ENCODE data around the gene SIL1. TPM values are rescaled to one million over a fixed set of nuclear protein-coding genes. Genes with fewer than 3 reads are reported as not detected.

The SIL1 gene
- total and polyA plus RNA-seq, 2 donors (not counting 3 experiments of a cell fraction or from before 2014, with no cell fraction given), result 47.6 to 67.2 TPM

DNA sequence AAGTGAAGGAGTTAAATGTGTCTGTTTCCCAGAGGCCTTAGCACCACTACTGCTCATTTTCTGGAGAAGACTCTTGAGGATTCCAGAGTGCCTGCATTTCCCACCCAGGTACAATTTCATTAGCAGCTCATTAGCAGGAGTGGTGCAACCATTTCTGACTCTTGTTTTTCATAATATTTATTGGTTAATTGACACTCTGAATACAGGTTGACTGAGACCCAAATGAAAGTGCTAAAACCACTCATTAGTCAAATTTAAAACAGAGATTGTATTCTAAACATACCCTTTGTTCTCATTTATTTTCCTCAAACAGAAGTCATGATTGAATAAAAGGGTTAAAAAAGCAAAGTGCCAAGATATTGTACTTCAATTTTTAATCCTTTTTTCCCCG lies 134.5 kb downstream of the SIL1 start:
- no TSS peak for BruUV-seq (replicated peaks)
- Histone ChIP-seq H3K4me3 (replicated peaks in 1 of 3; ENCODE audit: insufficient read depth in 1 of 3, low read depth in 1 of 3, low read length in 3 of 3) (no peak overlapping the region), H3K9ac (replicated peaks; ENCODE audit: extremely low read depth, insufficient read depth, low read length) (no peak overlapping the region), H3K36me3 (ENCODE audit: control insufficient read depth in 2 of 2, extremely low read depth in 1 of 2, insufficient read depth in 2 of 2, low read length in 2 of 2) (no peaks in the 10 kb centered on the region), H4K20me1 (replicated peaks; ENCODE audit: control insufficient read depth, extremely low read depth, insufficient read depth, low read length) (no peaks in the 10 kb centered on the region), H3K79me2 (ENCODE audit: control insufficient read depth, insufficient read depth, low read length) (no peaks in the 10 kb centered on the region), H2AFZ (ENCODE audit: low read depth, low read length) (no peak overlapping the region), H3K9me1 (replicated peaks; ENCODE audit: control insufficient read depth, extremely low read depth, insufficient read depth, low read length) (no peaks in the 10 kb centered on the region), H3K27ac (ENCODE audit: insufficient read depth, low read depth, low read length) (no peak overlapping the region), H3K27me3 (ENCODE audit: control insufficient read depth in 2 of 2, insufficient read depth in 2 of 2, low read length in 2 of 2) (no peaks in the 10 kb centered on the region), H3K4me1 (ENCODE audit: control insufficient read depth, extremely low read depth, insufficient read depth, low read length) (peaks cover 14% of the 10 kb centered on the region), H3K4me2 (ENCODE audit: insufficient read depth, low read length) (no peak overlapping the region), H3K9me3 (replicated peaks; ENCODE audit: control insufficient read depth, insufficient read depth, low read length) (no peaks in the 10 kb centered on the region)
- CTCF ChIA-PET, result interaction anchor here (1.0 kb wide), 1 partner anchor 430 kb away, joined by 3 read pairs; no protein-coding TSS in a partner anchor
- POLR2A ChIA-PET, result no interaction called here
- FAIRE-seq (no peak), DNase-seq (ENCODE audit: low read depth, low spot score) (no peak)
- TF ChIP-seq MYC (IDR thresholded peaks at IDR 0.05; ENCODE audit: low read depth, low read length) (no peak), POLR2AphosphoS5 (IDR thresholded peaks at IDR 0.05; ENCODE audit: insufficient read depth, low read depth, low read length) (no peak), EZH2 (IDR thresholded peaks at IDR 0.05; ENCODE audit: borderline replicate concordance, low read depth, low read length, severe bottlenecking) (no peak), POLR2A (IDR thresholded peaks at IDR 0.05; ENCODE audit: low read depth, low read length) (no peak), GATA2 (IDR thresholded peaks at IDR 0.05; ENCODE audit: insufficient read depth, insufficient read length, low read depth, low read length) (no peak), MAX (IDR thresholded peaks at IDR 0.05; ENCODE audit: insufficient read depth, insufficient read length) (no peak), FOS (IDR thresholded peaks at IDR 0.05; ENCODE audit: borderline replicate concordance, insufficient read depth, low read length) (no peak), JUN (IDR thresholded peaks at IDR 0.05; ENCODE audit: borderline replicate concordance, insufficient read depth, insufficient read length, low read depth) (no peak)
- TF ChIP-seq, protein P1, sequence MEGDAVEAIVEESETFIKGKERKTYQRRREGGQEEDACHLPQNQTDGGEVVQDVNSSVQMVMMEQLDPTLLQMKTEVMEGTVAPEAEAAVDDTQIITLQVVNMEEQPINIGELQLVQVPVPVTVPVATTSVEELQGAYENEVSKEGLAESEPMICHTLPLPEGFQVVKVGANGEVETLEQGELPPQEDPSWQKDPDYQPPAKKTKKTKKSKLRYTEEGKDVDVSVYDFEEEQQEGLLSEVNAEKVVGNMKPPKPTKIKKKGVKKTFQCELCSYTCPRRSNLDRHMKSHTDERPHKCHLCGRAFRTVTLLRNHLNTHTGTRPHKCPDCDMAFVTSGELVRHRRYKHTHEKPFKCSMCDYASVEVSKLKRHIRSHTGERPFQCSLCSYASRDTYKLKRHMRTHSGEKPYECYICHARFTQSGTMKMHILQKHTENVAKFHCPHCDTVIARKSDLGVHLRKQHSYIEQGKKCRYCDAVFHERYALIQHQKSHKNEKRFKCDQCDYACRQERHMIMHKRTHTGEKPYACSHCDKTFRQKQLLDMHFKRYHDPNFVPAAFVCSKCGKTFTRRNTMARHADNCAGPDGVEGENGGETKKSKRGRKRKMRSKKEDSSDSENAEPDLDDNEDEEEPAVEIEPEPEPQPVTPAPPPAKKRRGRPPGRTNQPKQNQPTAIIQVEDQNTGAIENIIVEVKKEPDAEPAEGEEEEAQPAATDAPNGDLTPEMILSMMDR (IDR thresholded peaks at IDR 0.05; ENCODE audit: extremely low read depth in 1 of 2, insufficient read depth in 1 of 2, low read depth in 1 of 2, low read length in 2 of 2), result no peak
- intact Hi-C loops (cut with micrococcal nuclease), result no loop called here
- dilution Hi-C loops (cut with MboI; ENCODE audit: extremely low pct_ligation_motif_present, low sequenced_read_pairs), result no loop called here
